Pancreas (tissue), 10 donors: ENCODE results near the gene U2AF1L4. TPM values are rescaled to one million over a fixed set of nuclear protein-coding genes. Genes with fewer than 3 reads are reported as not detected.
A peak's percentile ranks its signal among the peaks of the same experiment; 100 is the strongest.
"Not testable (repeated sequence)": the region's sequence is repeated elsewhere in the genome, so short reads cannot be mapped to it uniquely, and the experiment has no call there.

Source experiments
- ATAC-seq, 4 donors: fragments of 200-7000 bp; cut with Tn5 transposase; one replicate each; pipeline versions ENCODE4 v1.8.0 to v1.9.1; 2020; ENCODE audit warnings: mild to moderate bottlenecking in 4 of 4, moderate library complexity in 4 of 4
- DNase-seq, 6 donors: peaks; one replicate each; pipeline ENCODE4 v3.0.0-alpha.2; 2020
- FAIRE-seq: peaks from 2 replicates; lab custom pipeline; 2012; peaks lifted over from hg19 to GRCh38; lab: Jason Lieb, UNC
- H3K27ac ChIP-seq, 4 donors: fragments of 200-600 bp; sonication (generic); 1 replicate in 3 of 4; 2 replicates in 1 of 4; pipeline versions ENCODE4 v1.5.0 to v1.8.0; 2020
- H3K27me3 ChIP-seq, 4 donors: fragments of 200-600 bp; one replicate each; pipeline ENCODE4 v1.8.0; 2021
- H3K36me3 ChIP-seq, 3 donors: fragments of 200-600 bp; sonication (generic) in 1 of 3; one replicate each; pipeline versions ENCODE4 v1.5.0 to v1.8.0; 2020 to 2021
- H3K4me1 ChIP-seq, 3 donors: fragments of 200-600 bp; one replicate each; pipeline ENCODE4 v1.8.0; 2021
- H3K4me3 ChIP-seq, 4 donors: fragments of 200-600 bp; sonication (generic) in 2 of 4; one replicate each; pipeline versions ENCODE4 v1.5.0 to v1.8.0; 2020 to 2021
- H3K9me3 ChIP-seq, 4 donors: fragments of 200-600 bp; one replicate each; pipeline ENCODE4 v1.8.0; 2021
- CTCF ChIP-seq, 4 donors: fragments of 200-600 bp; sonication (generic) in 3 of 4; IDR thresholded peaks; one replicate each; pipeline versions ENCODE4 v1.5.0 to v1.8.0; 2021; ENCODE audit warnings: antibody characterized with exemption in 4 of 4
- WGBS, 2 donors: extraction: QIAGEN DNeasy Blood & Tissue Kit; methylation state at CpG; one replicate each; pipeline ENCODE4 v1.1.7; 2013; 5-methylcytosine and 5-hydroxymethylcytosine counted together
- intact Hi-C, 3 donors: fragments of 100-400 bp; cut with DNase I; formaldehyde crosslinking; loops; one replicate each; pipeline versions ENCODE4 v1.11.1 to v1.14.2; 2022
- polyA plus RNA-seq, 2 donors: library from polyadenylated mRNA; stranded (reverse); fragments of 200-250 nt; gene quantifications; one replicate each; pipeline ENCODE4 v1.2.3, GENCODE V29; 2013
- total RNA-seq, 6 donors: library from RNA; stranded (reverse); fragmentation: NEBNext Ultra II Directional in 4 of 6; extraction: Animal tissue kit (Norgen Biotek cat#: 25700) in 4 of 6; gene quantifications; one replicate each; pipeline versions ENCODE4 v1.2.1 to v1.2.4, GENCODE V29; 2021 to 2023
- donor health status: healthy with polysubstance abuse.
- donor health status: DM: no; HTN: no; CAD: no; lungs with moderate emphysema.
- donor health status: DM: no; HTN: no; CAD: no.
- donor health status: control.
- donor health status: control.
- donor health status: Bipolar disorder and iron deficiency.
- donor health status: DM: yes; HTN: yes; CAD: no.
- donor health status: DM: no; HTN: no; CAD: no.
- donor health status: DM: no; HTN: no; CAD: no.
- donor health status: DM: yes; HTN: yes; CAD: no.

Gene U2AF1L4
- total and polyA plus RNA-seq, 8 donors: 9.7 to 124 (median 12.0) TPM

- intact Hi-C loops: no loop called here
- ATAC-seq (no peak), FAIRE-seq (no peak), DNase-seq (no peak)
- H3K36me3 ChIP-seq: no peaks in the 10 kb centered on the region
- WGBS, 2 donors: 40 to 46% methylated on average over 9 of the region's 9 CpGs
- H3K27me3 ChIP-seq: no peaks in the 10 kb centered on the region
- H3K4me1 ChIP-seq: no peaks in the 10 kb centered on the region
- H3K4me3 ChIP-seq: no peak overlapping the region
- H3K27ac ChIP-seq: no peak overlapping the region
- no peak for TF ChIP-seq CTCF (IDR thresholded peaks at IDR 0.05)
- no peaks in the 10 kb centered on the region for H3K9me3 ChIP-seq
These were observed 28.0 kb upstream of the U2AF1L4 start for GRCh38 chr19:35773020-35773806.

- DNase-seq, H3K27ac ChIP-seq, FAIRE-seq, H3K4me3 ChIP-seq, H3K9me3 ChIP-seq, H3K27me3 ChIP-seq, H3K36me3 ChIP-seq, H3K4me1 ChIP-seq, intact Hi-C loops, ATAC-seq: not testable (repeated sequence)
- WGBS, 2 donors: 93 to 96% methylated on average over 5 of the region's 5 CpGs
These were observed 27.1 kb upstream of the U2AF1L4 start for GRCh38 chr19:35772362-35772761.

GRCh38 chr19:35768082-35768421 is 22.8 kb upstream of the U2AF1L4 start:
- FAIRE-seq (no peak), DNase-seq (no peak), ATAC-seq (no peak)
- TF ChIP-seq CTCF (IDR thresholded peaks at IDR 0.05): no peak
- Histone ChIP-seq H3K27me3 (no peaks in the 10 kb centered on the region), H3K4me1 (peaks cover 0 to 3% (median 0%) of the 10 kb centered on the region in 3 donors), H3K4me3 (no peak overlapping the region), H3K27ac (no peak overlapping the region), H3K36me3 (no peaks in the 10 kb centered on the region), H3K9me3 (no peaks in the 10 kb centered on the region)
- intact Hi-C loops: no loop called here
- WGBS, 2 donors: 43 to 44% methylated on average over 15 of the region's 15 CpGs

GRCh38 chr19:35767288-35768081 is 22.3 kb upstream of the U2AF1L4 start:
- Histone ChIP-seq H3K9me3 (no peaks in the 10 kb centered on the region), H3K27ac (peak overlapping the region in 1 of 4 donors; percentile 33), H3K27me3 (no peaks in the 10 kb centered on the region), H3K4me3 (no peak overlapping the region), H3K4me1 (peaks cover 0 to 3% (median 0%) of the 10 kb centered on the region in 3 donors), H3K36me3 (no peaks in the 10 kb centered on the region)
- ATAC-seq (peak; percentile 60 to 95 (median 80)), DNase-seq (peak; percentile 64 to 85 (median 68)), FAIRE-seq (no peak)
- intact Hi-C loops: no loop called here
- TF ChIP-seq CTCF (IDR thresholded peaks at IDR 0.05): no peak
- WGBS, 2 donors: 36 to 38% methylated on average over 34 of the region's 34 CpGs

- no peak for TF ChIP-seq CTCF (IDR thresholded peaks at IDR 0.05)
- H3K4me3 ChIP-seq: no peak overlapping the region
- no peak for ATAC-seq
- no peaks in the 10 kb centered on the region for H3K9me3 ChIP-seq
- H3K27me3 ChIP-seq: no peaks in the 10 kb centered on the region
- H3K36me3 ChIP-seq: no peaks in the 10 kb centered on the region
- intact Hi-C loops: no loop called here
- DNase-seq: peak in 2 of 6 donors; percentile 27 to 58
- H3K27ac ChIP-seq: no peak overlapping the region
- H3K4me1 ChIP-seq: peaks cover 0 to 3% (median 0%) of the 10 kb centered on the region in 3 donors
- WGBS, 2 donors: 86 to 87% methylated on average over 11 of the region's 11 CpGs
- no peak for FAIRE-seq
These were observed 21.4 kb upstream of the U2AF1L4 start for GRCh38 chr19:35766571-35767104.
